ENCODE results near the gene DGKH. TPM values are rescaled to one million over a fixed set of nuclear protein-coding genes. Genes with fewer than 3 reads are reported as not detected.

Gene DGKH
- total RNA-seq, 1 donor from 2014 or later = 8.4 TPM

- Histone ChIP-seq H3K4me1 (ENCODE audit: control insufficient read depth in 3 of 3, insufficient read depth in 3 of 3, low read length in 3 of 3) (no peaks in the 10 kb centered on the region), H3K4me3 (ENCODE audit: low read length in 3 of 3) (no peak overlapping the region)
Observed at GRCh38 chr13:42021851-42022250, 26.6 kb upstream of the DGKH start.

GRCh38 chr13:42022336-42022735 lies 26.1 kb upstream of the DGKH start:
- H3K4me3 ChIP-seq (ENCODE audit: low read length in 3 of 3) = no peak overlapping the region
- H3K36me3 ChIP-seq (ENCODE audit: control insufficient read depth in 3 of 3, insufficient read depth in 3 of 3, low read length in 3 of 3) = no peaks in the 10 kb centered on the region
- H3K4me1 ChIP-seq (ENCODE audit: control insufficient read depth in 3 of 3, insufficient read depth in 3 of 3, low read length in 3 of 3) = no peaks in the 10 kb centered on the region
- H3K9me3 ChIP-seq (ENCODE audit: control insufficient read depth in 3 of 3, low read length in 3 of 3) = no peaks in the 10 kb centered on the region
- no peak overlapping the region for H3K27ac ChIP-seq (ENCODE audit: low read depth, low read length)
- H3K27me3 ChIP-seq (ENCODE audit: control insufficient read depth in 3 of 3, insufficient read depth in 3 of 3, low read length in 3 of 3) = no peaks in the 10 kb centered on the region
- no peak overlapping the region for H3K9ac ChIP-seq (ENCODE audit: low read depth in 1 of 3, low read length in 3 of 3)

More at GRCh38 chr13:42021851-42022250, 26.6 kb upstream of the DGKH start:
- Histone ChIP-seq H3K27me3 (ENCODE audit: control insufficient read depth in 3 of 3, insufficient read depth in 3 of 3, low read length in 3 of 3) (no peaks in the 10 kb centered on the region), H3K36me3 (ENCODE audit: control insufficient read depth in 3 of 3, insufficient read depth in 3 of 3, low read length in 3 of 3) (no peaks in the 10 kb centered on the region), H3K9ac (ENCODE audit: low read depth in 1 of 3, low read length in 3 of 3) (no peak overlapping the region), H3K9me3 (ENCODE audit: control insufficient read depth in 3 of 3, low read length in 3 of 3) (no peaks in the 10 kb centered on the region), H3K27ac (ENCODE audit: low read depth, low read length) (no peak overlapping the region)

DNA sequence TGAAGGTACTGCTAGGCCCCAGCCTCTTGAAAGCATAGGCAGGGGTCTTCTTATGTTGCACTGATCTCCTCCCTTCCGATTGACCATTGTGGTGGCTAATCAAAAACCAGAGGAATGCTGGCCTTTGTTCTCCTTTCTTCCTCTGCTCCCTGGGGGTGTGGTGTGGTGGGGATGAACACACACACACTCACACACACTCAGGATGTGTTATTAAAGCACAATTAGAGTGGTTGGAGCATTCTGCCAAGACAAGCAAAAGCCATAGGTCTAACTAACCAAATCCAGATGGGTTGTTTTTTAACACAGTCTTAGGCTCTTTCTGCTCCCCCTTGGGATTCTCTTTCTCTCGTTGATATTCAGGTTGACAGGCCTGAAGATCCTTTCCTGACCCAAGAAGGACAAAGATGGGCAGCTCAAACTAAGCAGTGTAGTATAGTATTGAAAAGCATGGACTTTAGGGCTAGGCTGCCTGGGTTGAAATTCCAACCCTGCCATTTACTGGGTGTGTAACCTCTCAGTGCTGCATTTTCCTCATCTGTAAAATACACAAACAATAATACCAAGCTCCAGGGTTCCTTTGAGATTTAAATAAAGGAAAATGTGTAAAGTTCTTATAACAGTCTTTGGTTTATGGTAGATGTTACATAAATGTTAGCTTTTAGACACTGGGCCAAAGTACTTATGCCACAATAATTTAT lies 25.5 kb upstream of the DGKH start:
- no peaks in the 10 kb centered on the region for H3K4me1 ChIP-seq (ENCODE audit: control insufficient read depth in 3 of 3, insufficient read depth in 3 of 3, low read length in 3 of 3)
- no peak overlapping the region for H3K9ac ChIP-seq (ENCODE audit: low read depth in 1 of 3, low read length in 3 of 3)
- no peaks in the 10 kb centered on the region for H3K9me3 ChIP-seq (ENCODE audit: control insufficient read depth in 3 of 3, low read length in 3 of 3)
- H3K27ac ChIP-seq (ENCODE audit: low read depth, low read length) = no peak overlapping the region
- no peak overlapping the region for H3K4me3 ChIP-seq (ENCODE audit: low read length in 3 of 3)
- no peaks in the 10 kb centered on the region for H3K27me3 ChIP-seq (ENCODE audit: control insufficient read depth in 3 of 3, insufficient read depth in 3 of 3, low read length in 3 of 3)
- no peaks in the 10 kb centered on the region for H3K36me3 ChIP-seq (ENCODE audit: control insufficient read depth in 3 of 3, insufficient read depth in 3 of 3, low read length in 3 of 3)

GRCh38 chr13:42027286-42027685 lies 21.2 kb upstream of the DGKH start:
- no peaks in the 10 kb centered on the region for H3K36me3 ChIP-seq (ENCODE audit: control insufficient read depth in 3 of 3, insufficient read depth in 3 of 3, low read length in 3 of 3)
- H3K4me3 ChIP-seq (ENCODE audit: low read length in 3 of 3) = no peak overlapping the region
- H3K9ac ChIP-seq (ENCODE audit: low read depth in 1 of 3, low read length in 3 of 3) = no peak overlapping the region
- H3K9me3 ChIP-seq (ENCODE audit: control insufficient read depth in 3 of 3, low read length in 3 of 3) = no peaks in the 10 kb centered on the region
- no peaks in the 10 kb centered on the region for H3K4me1 ChIP-seq (ENCODE audit: control insufficient read depth in 3 of 3, insufficient read depth in 3 of 3, low read length in 3 of 3)
- no peak overlapping the region for H3K27ac ChIP-seq (ENCODE audit: low read depth, low read length)
- H3K27me3 ChIP-seq (ENCODE audit: control insufficient read depth in 3 of 3, insufficient read depth in 3 of 3, low read length in 3 of 3) = no peaks in the 10 kb centered on the region

- no peak overlapping the region for H3K9ac ChIP-seq (ENCODE audit: low read depth in 1 of 3, low read length in 3 of 3)
- no peaks in the 10 kb centered on the region for H3K4me1 ChIP-seq (ENCODE audit: control insufficient read depth in 3 of 3, insufficient read depth in 3 of 3, low read length in 3 of 3)
- H3K27me3 ChIP-seq (ENCODE audit: control insufficient read depth in 3 of 3, insufficient read depth in 3 of 3, low read length in 3 of 3) = no peaks in the 10 kb centered on the region
- no peak overlapping the region for H3K27ac ChIP-seq (ENCODE audit: low read depth, low read length)
- H3K36me3 ChIP-seq (ENCODE audit: control insufficient read depth in 3 of 3, insufficient read depth in 3 of 3, low read length in 3 of 3) = no peaks in the 10 kb centered on the region
- no peak overlapping the region for H3K4me3 ChIP-seq (ENCODE audit: low read length in 3 of 3)
- H3K9me3 ChIP-seq (ENCODE audit: control insufficient read depth in 3 of 3, low read length in 3 of 3) = no peaks in the 10 kb centered on the region
Observed at GRCh38 chr13:42028113-42028799, 20.2 kb upstream of the DGKH start.

GRCh38 chr13:42035905-42036521 lies 12.4 kb upstream of the DGKH start:
- H3K36me3 ChIP-seq (ENCODE audit: control insufficient read depth in 3 of 3, insufficient read depth in 3 of 3, low read length in 3 of 3) = no peaks in the 10 kb centered on the region
- no peaks in the 10 kb centered on the region for H3K9me3 ChIP-seq (ENCODE audit: control insufficient read depth in 3 of 3, low read length in 3 of 3)
- peaks cover under 1 to 7% (median 6%) of the 10 kb centered on the region in 3 donors for H3K4me1 ChIP-seq (ENCODE audit: control insufficient read depth in 3 of 3, insufficient read depth in 3 of 3, low read length in 3 of 3)
- H3K9ac ChIP-seq (ENCODE audit: low read depth in 1 of 3, low read length in 3 of 3) = no peak overlapping the region
- no peaks in the 10 kb centered on the region for H3K27me3 ChIP-seq (ENCODE audit: control insufficient read depth in 3 of 3, insufficient read depth in 3 of 3, low read length in 3 of 3)
- H3K27ac ChIP-seq (ENCODE audit: low read depth, low read length) = no peak overlapping the region
- H3K4me3 ChIP-seq (ENCODE audit: low read length in 3 of 3) = no peak overlapping the region

DNA sequence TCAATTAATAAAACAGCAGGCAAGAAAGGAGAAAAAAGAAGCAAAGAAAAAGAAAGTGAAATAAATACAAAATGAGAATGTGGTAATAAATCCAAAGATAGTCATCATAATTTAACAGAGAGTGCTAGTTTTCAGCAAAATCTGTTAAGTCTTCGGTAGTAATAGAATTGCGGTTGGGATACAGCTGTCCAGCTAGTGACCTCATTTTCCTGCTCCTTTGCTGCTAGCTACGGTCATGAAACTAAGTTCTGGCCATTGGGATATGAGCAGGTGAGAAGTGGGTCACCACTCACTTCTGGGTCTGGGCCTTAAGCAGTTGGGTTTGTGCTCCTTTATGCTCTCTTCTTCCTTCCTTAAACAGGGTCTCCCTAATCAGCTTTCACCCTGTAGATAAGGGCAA lies 11.7 kb upstream of the DGKH start:
- H3K27me3 ChIP-seq (ENCODE audit: control insufficient read depth in 3 of 3, insufficient read depth in 3 of 3, low read length in 3 of 3) = no peaks in the 10 kb centered on the region
- peaks cover 8 to 14% (median 13%) of the 10 kb centered on the region in 3 donors for H3K4me1 ChIP-seq (ENCODE audit: control insufficient read depth in 3 of 3, insufficient read depth in 3 of 3, low read length in 3 of 3)
- no peaks in the 10 kb centered on the region for H3K36me3 ChIP-seq (ENCODE audit: control insufficient read depth in 3 of 3, insufficient read depth in 3 of 3, low read length in 3 of 3)

DNA sequence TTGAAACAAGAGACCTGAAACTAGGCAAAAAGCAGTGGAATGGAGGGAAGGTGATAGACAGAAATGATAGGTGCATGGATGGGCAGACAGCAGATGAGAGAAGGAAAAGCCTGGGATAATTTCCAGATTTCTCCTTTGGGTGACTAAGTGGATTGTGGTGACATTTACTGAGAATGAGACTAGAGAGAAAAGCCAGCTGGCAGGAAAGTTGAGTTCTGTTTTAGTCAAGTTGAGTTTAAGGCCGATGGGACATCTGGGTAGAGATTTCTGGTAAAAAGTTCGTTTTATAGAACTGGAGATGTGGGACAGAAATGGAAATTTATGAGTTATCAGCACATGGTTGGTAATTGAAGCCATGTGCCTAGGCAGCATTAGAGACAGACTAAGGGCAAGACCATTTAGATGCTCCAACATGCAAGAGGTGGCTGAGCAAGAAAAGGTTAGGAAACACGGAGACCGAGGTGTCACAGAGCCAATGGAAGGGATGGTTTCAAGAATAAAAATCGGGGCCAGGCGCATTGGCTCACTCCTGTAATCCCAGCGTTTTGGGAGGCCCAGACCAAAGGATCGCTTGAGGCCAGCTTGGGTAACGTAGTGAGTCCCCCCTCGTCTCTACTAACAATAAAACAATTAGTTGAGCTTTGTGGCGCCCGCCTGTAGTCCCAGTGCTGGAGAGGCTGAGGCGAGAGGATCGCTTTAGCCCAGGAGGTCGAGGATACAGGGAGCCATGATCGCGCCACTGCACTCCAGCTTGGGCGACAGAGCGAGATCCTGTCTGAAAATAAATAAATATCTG lies 9.6 kb upstream of the DGKH start:
- Histone ChIP-seq H3K27me3 (ENCODE audit: control insufficient read depth in 3 of 3, insufficient read depth in 3 of 3, low read length in 3 of 3) (no peaks in the 10 kb centered on the region), H3K4me1 (ENCODE audit: control insufficient read depth in 3 of 3, insufficient read depth in 3 of 3, low read length in 3 of 3) (peaks cover 13 to 17% (median 16%) of the 10 kb centered on the region in 3 donors), H3K27ac (ENCODE audit: low read depth, low read length) (no peak overlapping the region), H3K4me3 (ENCODE audit: low read length in 3 of 3) (peak overlapping the region in 1 of 3 donors; percentile 90), H3K9ac (ENCODE audit: low read depth in 1 of 3, low read length in 3 of 3) (peak overlapping the region in 1 of 3 donors; percentile 92), H3K9me3 (ENCODE audit: control insufficient read depth in 3 of 3, low read length in 3 of 3) (no peaks in the 10 kb centered on the region), H3K36me3 (ENCODE audit: control insufficient read depth in 3 of 3, insufficient read depth in 3 of 3, low read length in 3 of 3) (no peaks in the 10 kb centered on the region)

More for the DNA sequence above, 11.7 kb upstream of the DGKH start:
- no peaks in the 10 kb centered on the region for H3K9me3 ChIP-seq (ENCODE audit: control insufficient read depth in 3 of 3, low read length in 3 of 3)
- H3K9ac ChIP-seq (ENCODE audit: low read depth in 1 of 3, low read length in 3 of 3) = no peak overlapping the region
- no peak overlapping the region for H3K27ac ChIP-seq (ENCODE audit: low read depth, low read length)
- no peak overlapping the region for H3K4me3 ChIP-seq (ENCODE audit: low read length in 3 of 3)

- Histone ChIP-seq H3K4me3 (ENCODE audit: low read length in 3 of 3) (peak overlapping the region; percentile 80 to 90 (median 82)), H3K9ac (ENCODE audit: low read depth in 1 of 3, low read length in 3 of 3) (peak overlapping the region; percentile 78 to 92 (median 82)), H3K27ac (ENCODE audit: low read depth, low read length) (peak overlapping the region; percentile 93), H3K27me3 (ENCODE audit: control insufficient read depth in 3 of 3, insufficient read depth in 3 of 3, low read length in 3 of 3) (no peaks in the 10 kb centered on the region), H3K36me3 (ENCODE audit: control insufficient read depth in 3 of 3, insufficient read depth in 3 of 3, low read length in 3 of 3) (no peaks in the 10 kb centered on the region), H3K4me1 (ENCODE audit: control insufficient read depth in 3 of 3, insufficient read depth in 3 of 3, low read length in 3 of 3) (peaks cover 13 to 17% (median 16%) of the 10 kb centered on the region in 3 donors), H3K9me3 (ENCODE audit: control insufficient read depth in 3 of 3, low read length in 3 of 3) (no peaks in the 10 kb centered on the region)
Observed at GRCh38 chr13:42039457-42039945, 8.9 kb upstream of the DGKH start.

Measured in skeletal muscle tissue (tissue), 4 donors.